ENCODE data around the gene ABCA12.

GRCh38 chr2:215022418-215022817 is 116.0 kb downstream of the ABCA12 start:
- no peak for TF ChIP-seq EP300 (IDR thresholded peaks at IDR 0.05)
- TF ChIP-seq CTCF (IDR thresholded peaks at IDR 0.05): no peak

Data from gastroesophageal sphincter (tissue), 3 donors.